SK-N-SH treated with all-trans-retinoic acid at 6 μM for 48 hours (cell line): ENCODE measurements around the gene ADARB2.
"Not testable (repeated sequence)": the region's sequence is repeated elsewhere in the genome, so short reads cannot be mapped to it uniquely, and the experiment has no call there.

Source experiments
- ATAC-seq: fragments of 200-7000 bp; cut with Tn5 transposase; 3 replicates; pipeline ENCODE4 v1.9.1; 2020; ENCODE audit warnings: mild to moderate bottlenecking, moderate library complexity
- ARNTL ChIP-seq: fragments of 450-650 bp; formaldehyde crosslinking; IDR thresholded peaks from 2 replicates; pipeline ENCODE4 v1.5.0; 2020; ENCODE audit warnings: low read depth, mild to moderate bottlenecking, moderate library complexity, borderline replicate concordance
- BACH2 ChIP-seq: fragments of 250-450 bp; sonication (Bioruptor Pico); IDR thresholded peaks from 2 replicates; pipeline ENCODE4 v1.9.0; 2021; ENCODE audit warnings: mild to moderate bottlenecking, borderline replicate concordance
- CSDC2 ChIP-seq: fragments of 250-450 bp; sonication (Bioruptor Pico); IDR thresholded peaks from 2 replicates; pipeline ENCODE4 v1.5.0; 2020; ENCODE audit warnings: mild to moderate bottlenecking, moderate library complexity
- ESRRG ChIP-seq: fragments of 250-450 bp; sonication (Bioruptor Pico); IDR thresholded peaks from 2 replicates; pipeline ENCODE4 v1.6.1; 2021; ENCODE audit warnings: mild to moderate bottlenecking
- ISL1 ChIP-seq: fragments of 250-450 bp; sonication (Bioruptor Pico); IDR thresholded peaks from 2 replicates; pipeline ENCODE4 v2.1.2; 2022; ENCODE audit warnings: mild to moderate bottlenecking, moderate library complexity
- OSR1 ChIP-seq: fragments of 250-450 bp; sonication (Bioruptor Pico); IDR thresholded peaks from 2 replicates; pipeline ENCODE4 v1.8.0; 2022; ENCODE audit warnings: moderate library complexity, mild to moderate bottlenecking, inconsistent platforms
- PPARA ChIP-seq: fragments of 250-450 bp; sonication (Bioruptor Pico); IDR thresholded peaks from 2 replicates; pipeline ENCODE4 v1.5.0; 2020; ENCODE audit warnings: mild to moderate bottlenecking, borderline replicate concordance
- RARB ChIP-seq: fragments of 250-450 bp; sonication (Bioruptor Pico); IDR thresholded peaks from 2 replicates; pipeline ENCODE4 v1.8.0; 2021; ENCODE audit warnings: mild to moderate bottlenecking, moderate library complexity
- SNAI2 ChIP-seq: fragments of 250-450 bp; sonication (Bioruptor Pico); IDR thresholded peaks from 2 replicates; pipeline ENCODE4 v1.5.0; 2020; ENCODE audit warnings: mild to moderate bottlenecking, moderate library complexity
- TOX ChIP-seq: fragments of 250-450 bp; sonication (Bioruptor Pico); IDR thresholded peaks from 2 replicates; pipeline ENCODE4 v1.8.0; 2021; ENCODE audit warnings: mild to moderate bottlenecking, moderate library complexity, borderline replicate concordance
- ZC3H10 ChIP-seq: fragments of 250-450 bp; sonication (Bioruptor Pico); IDR thresholded peaks from 2 replicates; pipeline ENCODE4 v1.5.1; 2021; ENCODE audit warnings: mild to moderate bottlenecking, moderate library complexity
- ZFP30 ChIP-seq: fragments of 450-650 bp; formaldehyde crosslinking; IDR thresholded peaks from 2 replicates; pipeline ENCODE4 v1.5.0; 2022; ENCODE audit warnings: mild to moderate bottlenecking, moderate library complexity
- ZNF565 ChIP-seq: fragments of 450-650 bp; formaldehyde crosslinking; conservative IDR thresholded peaks from 2 replicates; pipeline ENCODE4 v1.5.0; 2020; ENCODE audit warnings: low read depth, mild to moderate bottlenecking, moderate library complexity
- ZNF70 ChIP-seq: fragments of 450-650 bp; formaldehyde crosslinking; IDR thresholded peaks from 2 replicates; pipeline ENCODE4 v1.5.0; 2020; ENCODE audit warnings: mild to moderate bottlenecking, moderate library complexity
- ZNF8 ChIP-seq: fragments of 450-650 bp; formaldehyde crosslinking; IDR thresholded peaks from 2 replicates; pipeline ENCODE4 v1.5.0; 2020; ENCODE audit warnings: mild to moderate bottlenecking, moderate library complexity
- TF ChIP-seq, protein P1 (sequence below): fragments of 250-450 bp; sonication (Bioruptor Pico); IDR thresholded peaks from 2 replicates; pipeline ENCODE4 v1.5.0; 2020; ENCODE audit warnings: mild to moderate bottlenecking, moderate library complexity
- TF ChIP-seq, protein P2 (sequence below): fragments of 250-450 bp; sonication (Bioruptor Pico); IDR thresholded peaks from 2 replicates; pipeline ENCODE4 v1.8.0; 2021; ENCODE audit warnings: low read depth, mild to moderate bottlenecking, moderate library complexity, borderline replicate concordance

Gene ADARB2

GRCh38 chr10:1625079-1625478 lies 112.2 kb downstream of the ADARB2 start:
- ATAC-seq, result no peak
- TF ChIP-seq, protein P1, sequence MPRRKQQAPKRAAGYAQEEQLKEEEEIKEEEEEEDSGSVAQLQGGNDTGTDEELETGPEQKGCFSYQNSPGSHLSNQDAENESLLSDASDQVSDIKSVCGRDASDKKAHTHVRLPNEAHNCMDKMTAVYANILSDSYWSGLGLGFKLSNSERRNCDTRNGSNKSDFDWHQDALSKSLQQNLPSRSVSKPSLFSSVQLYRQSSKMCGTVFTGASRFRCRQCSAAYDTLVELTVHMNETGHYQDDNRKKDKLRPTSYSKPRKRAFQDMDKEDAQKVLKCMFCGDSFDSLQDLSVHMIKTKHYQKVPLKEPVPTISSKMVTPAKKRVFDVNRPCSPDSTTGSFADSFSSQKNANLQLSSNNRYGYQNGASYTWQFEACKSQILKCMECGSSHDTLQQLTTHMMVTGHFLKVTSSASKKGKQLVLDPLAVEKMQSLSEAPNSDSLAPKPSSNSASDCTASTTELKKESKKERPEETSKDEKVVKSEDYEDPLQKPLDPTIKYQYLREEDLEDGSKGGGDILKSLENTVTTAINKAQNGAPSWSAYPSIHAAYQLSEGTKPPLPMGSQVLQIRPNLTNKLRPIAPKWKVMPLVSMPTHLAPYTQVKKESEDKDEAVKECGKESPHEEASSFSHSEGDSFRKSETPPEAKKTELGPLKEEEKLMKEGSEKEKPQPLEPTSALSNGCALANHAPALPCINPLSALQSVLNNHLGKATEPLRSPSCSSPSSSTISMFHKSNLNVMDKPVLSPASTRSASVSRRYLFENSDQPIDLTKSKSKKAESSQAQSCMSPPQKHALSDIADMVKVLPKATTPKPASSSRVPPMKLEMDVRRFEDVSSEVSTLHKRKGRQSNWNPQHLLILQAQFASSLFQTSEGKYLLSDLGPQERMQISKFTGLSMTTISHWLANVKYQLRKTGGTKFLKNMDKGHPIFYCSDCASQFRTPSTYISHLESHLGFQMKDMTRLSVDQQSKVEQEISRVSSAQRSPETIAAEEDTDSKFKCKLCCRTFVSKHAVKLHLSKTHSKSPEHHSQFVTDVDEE (CRISPR knock-in tag), result no peak

GRCh38 chr10:1624240-1624639 lies 113.1 kb downstream of the ADARB2 start:
- ATAC-seq, result no peak
- TF ChIP-seq CSDC2 (CRISPR knock-in tag) (no peak), SNAI2 (CRISPR knock-in tag) (no peak), ZFP30 (CRISPR knock-in tag) (no peak), ZNF565 (CRISPR knock-in tag) (no peak), PPARA (CRISPR knock-in tag) (no peak), ARNTL (CRISPR knock-in tag) (no peak), ISL1 (CRISPR knock-in tag) (no peak), RARB (no peak), ZNF70 (CRISPR knock-in tag) (no peak)
- TF ChIP-seq, protein P1 (CRISPR knock-in tag), result no peak
- TF ChIP-seq, protein P2, sequence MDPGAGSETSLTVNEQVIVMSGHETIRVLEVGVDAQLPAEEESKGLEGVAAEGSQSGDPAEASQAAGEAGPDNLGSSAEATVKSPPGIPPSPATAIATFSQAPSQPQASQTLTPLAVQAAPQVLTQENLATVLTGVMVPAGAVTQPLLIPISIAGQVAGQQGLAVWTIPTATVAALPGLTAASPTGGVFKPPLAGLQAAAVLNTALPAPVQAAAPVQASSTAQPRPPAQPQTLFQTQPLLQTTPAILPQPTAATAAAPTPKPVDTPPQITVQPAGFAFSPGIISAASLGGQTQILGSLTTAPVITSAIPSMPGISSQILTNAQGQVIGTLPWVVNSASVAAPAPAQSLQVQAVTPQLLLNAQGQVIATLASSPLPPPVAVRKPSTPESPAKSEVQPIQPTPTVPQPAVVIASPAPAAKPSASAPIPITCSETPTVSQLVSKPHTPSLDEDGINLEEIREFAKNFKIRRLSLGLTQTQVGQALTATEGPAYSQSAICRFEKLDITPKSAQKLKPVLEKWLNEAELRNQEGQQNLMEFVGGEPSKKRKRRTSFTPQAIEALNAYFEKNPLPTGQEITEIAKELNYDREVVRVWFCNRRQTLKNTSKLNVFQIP (CRISPR knock-in tag), result no peak

GRCh38 chr10:1620803-1621202 lies 116.5 kb downstream of the ADARB2 start:
- no peak for ATAC-seq
- TF ChIP-seq OSR1 (CRISPR knock-in tag) (no peak), BACH2 (no peak), ZNF8 (CRISPR knock-in tag) (no peak), ISL1 (CRISPR knock-in tag) (no peak), ZNF70 (CRISPR knock-in tag) (no peak), TOX (CRISPR knock-in tag) (no peak), CSDC2 (CRISPR knock-in tag) (no peak), ZC3H10 (CRISPR knock-in tag) (no peak), ESRRG (no peak)
- TF ChIP-seq, protein P1 (CRISPR knock-in tag), result no peak

- not testable (repeated sequence) for ATAC-seq
Observed at GRCh38 chr10:1617376-1618317, 119.7 kb downstream of the ADARB2 start.

GRCh38 chr10:1616701-1617100 lies 120.6 kb downstream of the ADARB2 start:
- ATAC-seq, result not testable (repeated sequence)
